Upper lobe of right lung (tissue), 1 donor: ENCODE results near the gene PRSS57. TPM values are rescaled to one million over a fixed set of nuclear protein-coding genes. Genes with fewer than 3 reads are reported as not detected.
A peak's percentile ranks its signal among the peaks of the same experiment; 100 is the strongest.

Experiments used
- ATAC-seq: fragments of 200-7000 bp; cut with Tn5 transposase; one replicate; pipeline ENCODE4 v1.9.1; 2020; ENCODE audit warnings: mild to moderate bottlenecking, moderate library complexity
- DNase-seq: peaks from one replicate; pipeline ENCODE4 v3.0.0-alpha.2; 2020
- H3K27ac ChIP-seq: fragments of 200-600 bp; one replicate; pipeline ENCODE4 v1.8.0; 2022
- H3K27me3 ChIP-seq: fragments of 200-600 bp; one replicate; pipeline ENCODE4 v1.8.0; 2022; ENCODE audit warnings: mild to moderate bottlenecking
- H3K36me3 ChIP-seq: fragments of 200-600 bp; one replicate; pipeline ENCODE4 v1.8.0; 2022
- H3K4me1 ChIP-seq: fragments of 200-600 bp; one replicate; pipeline ENCODE4 v1.8.0; 2022
- H3K4me3 ChIP-seq: fragments of 200-600 bp; one replicate; pipeline ENCODE4 v1.8.0; 2022; ENCODE audit warnings: mild to moderate bottlenecking
- H3K9me3 ChIP-seq: fragments of 200-600 bp; one replicate; pipeline ENCODE4 v1.8.0; 2022
- intact Hi-C: fragments of 100-400 bp; cut with DNase I; formaldehyde crosslinking; loops from one replicate; pipeline ENCODE4 v1.11.0; 2022
- total RNA-seq: library from RNA; stranded (reverse); fragmentation: NEBNext Ultra II Directional; extraction: Animal tissue kit (Norgen Biotek cat#: 25700); gene quantifications from one replicate; pipeline ENCODE4 v1.2.1, GENCODE V29; 2021
- TF ChIP-seq, protein P1 (sequence below): fragments of 200-600 bp; IDR thresholded peaks from one replicate; pipeline ENCODE4 v1.8.0; 2022; ENCODE audit warnings: antibody characterized with exemption
- donor health status: DM: no; HTN: yes; CAD: no; lungs with severe emphysema.

Gene PRSS57
- total RNA-seq, 1 donor from 2014 or later, result not detected

DNA sequence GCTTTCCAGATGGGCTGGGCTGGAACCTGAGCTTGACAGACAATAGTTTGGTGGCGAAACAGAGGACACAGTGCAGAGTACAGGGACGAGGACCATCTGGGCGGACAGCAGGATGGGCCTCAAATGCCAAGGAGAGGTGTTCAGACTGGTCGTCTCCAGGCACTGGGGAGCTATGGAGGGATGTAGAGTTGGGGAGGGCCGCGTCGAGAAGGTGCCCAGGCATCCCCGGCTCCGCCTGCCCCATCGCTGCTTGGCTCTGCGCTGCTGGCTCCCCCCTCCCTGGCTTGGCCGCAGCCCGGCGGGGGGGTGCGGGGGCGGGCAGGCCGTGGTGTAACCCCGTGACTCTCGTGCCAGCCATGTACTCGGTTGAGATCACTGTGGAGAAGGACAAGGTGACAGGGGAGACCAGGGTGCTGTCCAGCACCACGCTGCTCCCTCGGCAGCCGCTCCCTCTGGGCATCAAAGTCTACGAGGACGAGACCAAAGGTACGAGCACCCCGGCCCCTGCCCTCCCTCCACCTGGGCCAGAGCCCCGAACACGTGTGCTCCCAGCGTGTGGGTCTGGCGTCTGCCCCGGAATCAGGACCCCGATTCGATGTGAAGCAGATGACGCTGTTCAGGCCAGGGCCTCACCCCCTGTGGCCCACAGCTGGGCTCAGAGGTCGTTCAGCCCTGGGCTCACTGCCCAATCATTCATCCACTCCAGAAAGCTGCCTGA lies 44.9 kb upstream of the PRSS57 start:
- intact Hi-C loops, result no loop called here
- Histone ChIP-seq H3K27ac (no peak overlapping the region), H3K9me3 (no peaks in the 10 kb centered on the region), H3K4me1 (no peaks in the 10 kb centered on the region), H3K4me3 (no peak overlapping the region), H3K27me3 (no peaks in the 10 kb centered on the region), H3K36me3 (no peaks in the 10 kb centered on the region)
- DNase-seq (no peak), ATAC-seq (no peak)
- TF ChIP-seq, protein P1, sequence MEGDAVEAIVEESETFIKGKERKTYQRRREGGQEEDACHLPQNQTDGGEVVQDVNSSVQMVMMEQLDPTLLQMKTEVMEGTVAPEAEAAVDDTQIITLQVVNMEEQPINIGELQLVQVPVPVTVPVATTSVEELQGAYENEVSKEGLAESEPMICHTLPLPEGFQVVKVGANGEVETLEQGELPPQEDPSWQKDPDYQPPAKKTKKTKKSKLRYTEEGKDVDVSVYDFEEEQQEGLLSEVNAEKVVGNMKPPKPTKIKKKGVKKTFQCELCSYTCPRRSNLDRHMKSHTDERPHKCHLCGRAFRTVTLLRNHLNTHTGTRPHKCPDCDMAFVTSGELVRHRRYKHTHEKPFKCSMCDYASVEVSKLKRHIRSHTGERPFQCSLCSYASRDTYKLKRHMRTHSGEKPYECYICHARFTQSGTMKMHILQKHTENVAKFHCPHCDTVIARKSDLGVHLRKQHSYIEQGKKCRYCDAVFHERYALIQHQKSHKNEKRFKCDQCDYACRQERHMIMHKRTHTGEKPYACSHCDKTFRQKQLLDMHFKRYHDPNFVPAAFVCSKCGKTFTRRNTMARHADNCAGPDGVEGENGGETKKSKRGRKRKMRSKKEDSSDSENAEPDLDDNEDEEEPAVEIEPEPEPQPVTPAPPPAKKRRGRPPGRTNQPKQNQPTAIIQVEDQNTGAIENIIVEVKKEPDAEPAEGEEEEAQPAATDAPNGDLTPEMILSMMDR, result no peak

- H3K4me3 ChIP-seq, result no peak overlapping the region
- no peaks in the 10 kb centered on the region for H3K27me3 ChIP-seq
- no peak overlapping the region for H3K27ac ChIP-seq
- no peaks in the 10 kb centered on the region for H3K9me3 ChIP-seq
- no peak for DNase-seq
- no peaks in the 10 kb centered on the region for H3K4me1 ChIP-seq
- intact Hi-C loops, result no loop called here
- ATAC-seq, result no peak
- H3K36me3 ChIP-seq, result no peaks in the 10 kb centered on the region
- TF ChIP-seq, protein P1, result no peak
Observed at GRCh38 chr19:738509-739128, 43.4 kb upstream of the PRSS57 start.

- Histone ChIP-seq H3K27ac (no peak overlapping the region), H3K36me3 (no peaks in the 10 kb centered on the region), H3K4me3 (no peak overlapping the region), H3K9me3 (no peaks in the 10 kb centered on the region), H3K27me3 (no peaks in the 10 kb centered on the region), H3K4me1 (no peaks in the 10 kb centered on the region)
- TF ChIP-seq, protein P1, result peak; percentile 61
- intact Hi-C loops, result no loop called here
- DNase-seq (no peak), ATAC-seq (peak; percentile 71)
Observed at GRCh38 chr19:737591-738093, 42.4 kb upstream of the PRSS57 start.

DNA sequence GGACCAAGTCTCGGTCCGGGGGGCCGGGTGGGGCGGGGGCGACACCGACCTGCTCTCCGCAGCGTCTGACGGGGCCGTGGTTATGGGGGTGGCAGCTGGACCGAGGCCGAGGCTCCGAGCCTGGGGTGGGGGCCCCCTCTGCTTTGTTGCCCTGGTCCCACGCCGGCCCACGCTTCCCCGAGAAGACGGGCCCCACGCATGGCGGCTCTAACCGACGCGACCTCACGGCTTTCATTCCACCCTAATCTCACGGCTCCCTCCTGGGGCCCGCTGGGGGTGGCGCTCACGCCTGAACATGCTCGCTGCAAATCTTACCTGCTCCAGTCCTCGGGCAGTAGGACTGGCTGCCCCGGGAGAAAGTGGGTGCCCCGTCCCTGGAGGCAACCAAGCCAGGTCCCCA lies 40.9 kb upstream of the PRSS57 start:
- TF ChIP-seq, protein P1, result no peak
- DNase-seq (no peak), ATAC-seq (no peak)
- H3K4me1 ChIP-seq, result no peaks in the 10 kb centered on the region
- H3K27me3 ChIP-seq, result no peaks in the 10 kb centered on the region
- H3K4me3 ChIP-seq, result no peak overlapping the region
- no peaks in the 10 kb centered on the region for H3K36me3 ChIP-seq
- intact Hi-C loops, result no loop called here
- no peaks in the 10 kb centered on the region for H3K9me3 ChIP-seq
- no peak overlapping the region for H3K27ac ChIP-seq

GRCh38 chr19:734716-735115 lies 39.5 kb upstream of the PRSS57 start:
- ATAC-seq (no peak), DNase-seq (no peak)
- Histone ChIP-seq H3K4me3 (no peak overlapping the region), H3K36me3 (no peaks in the 10 kb centered on the region), H3K4me1 (no peaks in the 10 kb centered on the region), H3K27me3 (no peaks in the 10 kb centered on the region), H3K27ac (no peak overlapping the region), H3K9me3 (no peaks in the 10 kb centered on the region)
- intact Hi-C loops, result loop anchor here (2.0 to 5.0 kb wide), 2 partner anchors 70 to 152 kb away; no protein-coding TSS in a partner anchor
- TF ChIP-seq, protein P1, result no peak
